ENCODE results near the gene TCHP. TPM values are rescaled to one million over a fixed set of nuclear protein-coding genes. Genes with fewer than 3 reads are reported as not detected.
"Not testable (repeated sequence)": the region's sequence is repeated elsewhere in the genome, so short reads cannot be mapped to it uniquely, and the experiment has no call there.

Gene TCHP
- total RNA-seq, 4 donors from 2014 or later = 17.1 to 31.6 (median 21.0) TPM

GRCh38 chr12:109858764-109859163 lies 41.3 kb upstream of the TCHP start:
- intact Hi-C loops (cut with DNase I) = no loop called here
- Histone ChIP-seq H3K27me3 (no peaks in the 10 kb centered on the region), H3K4me3 (no peak overlapping the region), H3K27ac (replicated peaks in 1 of 4) (no peak overlapping the region), H3K4me1 (peaks cover 0 to under 1% (median under 1%) of the 10 kb centered on the region in 4 donors), H3K36me3 (peaks cover 24 to 61% (median 59%) of the 10 kb centered on the region in 4 donors), H3K9me3 (no peaks in the 10 kb centered on the region)
- 97% methylated on average over 5 of the region's 5 CpGs for WGBS
- no peak for DNase-seq (ENCODE audit: extremely low spot score)
- TF ChIP-seq EP300 (IDR thresholded peaks at IDR 0.05) = no peak
- TF ChIP-seq CTCF (IDR thresholded peaks at IDR 0.05) = no peak
- TF ChIP-seq POLR2AphosphoS5 (IDR thresholded peaks at IDR 0.05) = no peak
- no peak for TF ChIP-seq POLR2A (IDR thresholded peaks at IDR 0.05; ENCODE audit: low read depth)

GRCh38 chr12:109860977-109861376 lies 39.1 kb upstream of the TCHP start:
- no peak for TF ChIP-seq POLR2AphosphoS5 (IDR thresholded peaks at IDR 0.05)
- TF ChIP-seq EP300 (IDR thresholded peaks at IDR 0.05) = no peak
- no peak for TF ChIP-seq CTCF (IDR thresholded peaks at IDR 0.05)
- no peak for TF ChIP-seq POLR2A (IDR thresholded peaks at IDR 0.05; ENCODE audit: low read depth)
- 90% methylated on average over 5 of the region's 5 CpGs for WGBS
- no peak for DNase-seq (ENCODE audit: extremely low spot score)
- Histone ChIP-seq H3K27ac (replicated peaks in 1 of 4) (no peak overlapping the region), H3K27me3 (no peaks in the 10 kb centered on the region), H3K36me3 (peaks cover 11 to 40% (median 37%) of the 10 kb centered on the region in 4 donors), H3K4me3 (no peak overlapping the region), H3K9me3 (no peaks in the 10 kb centered on the region), H3K4me1 (peaks cover 3 to 19% (median 15%) of the 10 kb centered on the region in 4 donors)
- intact Hi-C loops (cut with DNase I) = no loop called here

- DNase-seq (ENCODE audit: extremely low spot score) = no peak
- H3K4me1 ChIP-seq = peaks cover 3 to 19% (median 15%) of the 10 kb centered on the region in 4 donors
- no peaks in the 10 kb centered on the region for H3K9me3 ChIP-seq
- intact Hi-C loops (cut with DNase I) = no loop called here
- 79% methylated on average over 15 of the region's 17 CpGs for WGBS
- no peaks in the 10 kb centered on the region for H3K27me3 ChIP-seq
- H3K27ac ChIP-seq (replicated peaks in 1 of 4) = no peak overlapping the region
- no peak overlapping the region for H3K4me3 ChIP-seq
- H3K36me3 ChIP-seq = peaks cover 3 to 32% (median 29%) of the 10 kb centered on the region in 4 donors
- TF ChIP-seq POLR2AphosphoS5 (IDR thresholded peaks at IDR 0.05) (no peak), POLR2A (IDR thresholded peaks at IDR 0.05; ENCODE audit: low read depth) (no peak), EP300 (IDR thresholded peaks at IDR 0.05) (no peak), CTCF (IDR thresholded peaks at IDR 0.05) (no peak)
Observed at GRCh38 chr12:109861689-109862314, 38.3 kb upstream of the TCHP start.

- H3K27ac ChIP-seq (replicated peaks in 1 of 4); intact Hi-C loops (cut with DNase I); H3K9me3 ChIP-seq; DNase-seq (ENCODE audit: extremely low spot score); H3K27me3 ChIP-seq; H3K4me3 ChIP-seq: not testable (repeated sequence)
- peaks cover 0 to 25% (median 22%) of the 10 kb centered on the region in 4 donors for H3K36me3 ChIP-seq
- peaks cover 3 to 19% (median 15%) of the 10 kb centered on the region in 4 donors for H3K4me1 ChIP-seq
- 94% methylated on average over 9 of the region's 9 CpGs for WGBS
Observed at GRCh38 chr12:109862491-109862890, 37.6 kb upstream of the TCHP start.

GRCh38 chr12:109863847-109864712 lies 36.0 kb upstream of the TCHP start:
- Histone ChIP-seq H3K4me1 (peaks cover 3 to 19% (median 15%) of the 10 kb centered on the region in 4 donors), H3K27ac (replicated peaks in 1 of 4) (peak overlapping the region in 2 of 4 donors; percentile 11 to 20), H3K4me3 (no peak overlapping the region), H3K9me3 (no peaks in the 10 kb centered on the region), H3K27me3 (no peaks in the 10 kb centered on the region), H3K36me3 (peaks cover 0 to 14% (median 10%) of the 10 kb centered on the region in 4 donors)
- 68% methylated on average over 8 of the region's 9 CpGs for WGBS
- intact Hi-C loops (cut with DNase I) = no loop called here
- DNase-seq (ENCODE audit: extremely low spot score) = no peak
- TF ChIP-seq POLR2AphosphoS5 (IDR thresholded peaks at IDR 0.05) (no peak), POLR2A (IDR thresholded peaks at IDR 0.05; ENCODE audit: low read depth) (no peak), CTCF (IDR thresholded peaks at IDR 0.05) (no peak), EP300 (IDR thresholded peaks at IDR 0.05) (no peak)
